C4-2B (cell line): Measurements from ENCODE around the gene CFD.
"Not testable (repeated sequence)": the region's sequence is repeated elsewhere in the genome, so short reads cannot be mapped to it uniquely, and the experiment has no call there.

ENCODE experiments used
- ZFX ChIP-seq: fragments of 450-650 bp; IDR thresholded peaks from 2 replicates; pipeline ENCODE4 v1.6.1; 2017
- TF ChIP-seq, protein P1 (sequence below): fragments of 450-650 bp; conservative IDR thresholded peaks from 2 replicates; pipeline ENCODE4 v1.5.1; 2017; ENCODE audit warnings: mild to moderate bottlenecking

DNA sequence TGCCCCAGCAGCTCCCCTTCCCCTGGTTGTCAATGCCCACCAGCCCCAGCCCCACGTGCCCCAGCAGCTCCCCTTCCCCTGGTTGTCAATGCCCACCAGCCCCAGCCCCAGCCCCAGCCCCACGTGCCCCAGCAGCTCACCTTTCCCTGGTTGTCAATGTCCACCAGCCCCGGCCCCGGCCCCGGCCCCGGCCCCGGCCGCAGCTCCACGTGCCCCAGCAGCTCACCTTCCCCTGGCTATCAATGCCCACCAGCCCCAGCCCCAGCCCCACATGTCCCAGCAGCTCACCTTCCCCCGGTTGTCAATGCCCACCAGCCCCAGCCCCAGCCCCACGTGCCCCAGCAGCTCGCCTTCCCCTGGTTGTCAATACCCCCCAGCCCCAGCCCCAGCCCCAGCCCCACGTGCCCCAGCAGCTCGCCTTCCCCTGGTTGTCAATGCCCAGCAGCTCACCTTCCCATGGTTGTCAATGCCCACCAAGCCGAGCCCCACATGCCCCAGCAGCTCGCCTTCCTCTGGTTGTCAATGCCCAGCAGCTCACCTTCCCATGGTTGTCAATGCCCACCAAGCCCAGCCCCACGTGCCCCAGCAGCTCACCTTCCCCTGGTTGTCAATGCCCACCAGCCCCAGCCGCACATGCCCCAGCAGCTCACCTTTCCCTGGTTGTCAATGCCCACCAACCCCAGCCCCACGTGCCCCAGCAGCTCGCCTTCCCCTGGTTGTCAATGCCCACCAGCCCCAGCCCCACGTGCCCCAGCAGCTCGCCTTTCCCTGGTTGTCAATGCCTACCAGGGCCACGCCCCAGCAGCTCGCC lies 19.5 kb downstream of the CFD start:
- TF ChIP-seq, protein P1, sequence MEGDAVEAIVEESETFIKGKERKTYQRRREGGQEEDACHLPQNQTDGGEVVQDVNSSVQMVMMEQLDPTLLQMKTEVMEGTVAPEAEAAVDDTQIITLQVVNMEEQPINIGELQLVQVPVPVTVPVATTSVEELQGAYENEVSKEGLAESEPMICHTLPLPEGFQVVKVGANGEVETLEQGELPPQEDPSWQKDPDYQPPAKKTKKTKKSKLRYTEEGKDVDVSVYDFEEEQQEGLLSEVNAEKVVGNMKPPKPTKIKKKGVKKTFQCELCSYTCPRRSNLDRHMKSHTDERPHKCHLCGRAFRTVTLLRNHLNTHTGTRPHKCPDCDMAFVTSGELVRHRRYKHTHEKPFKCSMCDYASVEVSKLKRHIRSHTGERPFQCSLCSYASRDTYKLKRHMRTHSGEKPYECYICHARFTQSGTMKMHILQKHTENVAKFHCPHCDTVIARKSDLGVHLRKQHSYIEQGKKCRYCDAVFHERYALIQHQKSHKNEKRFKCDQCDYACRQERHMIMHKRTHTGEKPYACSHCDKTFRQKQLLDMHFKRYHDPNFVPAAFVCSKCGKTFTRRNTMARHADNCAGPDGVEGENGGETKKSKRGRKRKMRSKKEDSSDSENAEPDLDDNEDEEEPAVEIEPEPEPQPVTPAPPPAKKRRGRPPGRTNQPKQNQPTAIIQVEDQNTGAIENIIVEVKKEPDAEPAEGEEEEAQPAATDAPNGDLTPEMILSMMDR: not testable (repeated sequence)
- TF ChIP-seq ZFX: not testable (repeated sequence)
